GM18511 (cell line): ENCODE measurements around the gene SYK.

Experiments used
- ATAC-seq: cut with Tn5 transposase; IDR thresholded peaks from one replicate; pipeline ENCODE4 v1.9.1; 2021; ENCODE audit warnings: mild to moderate bottlenecking, moderate library complexity; ENCODE audit not compliant: unreplicated experiment

SYK gene

GRCh38 chr9:90929626-90930025 lies 128.0 kb downstream of the SYK start:
- ATAC-seq: no peak

DNA sequence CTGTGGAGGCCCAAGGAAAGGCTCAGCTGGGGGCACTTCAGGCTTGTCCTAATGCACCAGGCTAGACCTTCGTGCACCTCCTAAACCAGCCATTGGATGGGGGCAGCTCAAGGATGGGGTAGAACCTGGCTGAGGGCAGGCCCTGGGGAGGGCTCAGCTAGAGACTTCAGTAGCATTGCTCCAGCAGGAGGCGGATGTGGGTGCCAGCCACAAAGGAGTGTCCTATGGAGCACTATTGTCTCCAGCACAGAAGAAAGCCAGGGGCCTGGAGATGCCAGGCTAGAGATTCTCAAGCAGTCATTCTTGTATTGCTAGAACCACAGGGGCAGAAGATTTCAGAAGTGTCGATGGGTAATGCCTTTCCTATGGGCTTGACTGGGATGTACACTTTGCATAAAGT lies 131.8 kb downstream of the SYK start:
- no peak for ATAC-seq

GRCh38 chr9:90939351-90939750 lies 137.7 kb downstream of the SYK start:
- ATAC-seq: no peak

GRCh38 chr9:90940280-90940679 lies 138.7 kb downstream of the SYK start:
- ATAC-seq: no peak

DNA sequence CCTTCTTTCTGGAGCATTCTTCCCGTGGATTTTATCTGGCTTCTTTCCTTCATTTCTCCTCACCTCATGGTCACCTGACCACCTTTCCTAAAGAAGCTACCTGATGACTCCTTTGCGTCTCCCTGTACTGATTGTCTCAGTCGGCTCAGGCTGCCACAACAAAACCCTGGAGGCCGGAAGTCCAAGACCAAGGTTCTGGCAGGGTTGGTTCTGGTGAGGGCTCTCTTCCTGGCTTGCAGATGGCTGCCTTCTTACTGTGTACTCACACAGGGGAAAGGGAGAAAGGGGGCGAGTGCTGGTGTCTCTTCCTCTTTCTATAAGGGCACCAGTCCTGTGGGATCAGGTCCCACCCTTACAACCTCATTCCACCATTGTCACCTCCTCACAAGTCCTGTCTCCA lies 140.0 kb downstream of the SYK start:
- ATAC-seq: no peak

DNA sequence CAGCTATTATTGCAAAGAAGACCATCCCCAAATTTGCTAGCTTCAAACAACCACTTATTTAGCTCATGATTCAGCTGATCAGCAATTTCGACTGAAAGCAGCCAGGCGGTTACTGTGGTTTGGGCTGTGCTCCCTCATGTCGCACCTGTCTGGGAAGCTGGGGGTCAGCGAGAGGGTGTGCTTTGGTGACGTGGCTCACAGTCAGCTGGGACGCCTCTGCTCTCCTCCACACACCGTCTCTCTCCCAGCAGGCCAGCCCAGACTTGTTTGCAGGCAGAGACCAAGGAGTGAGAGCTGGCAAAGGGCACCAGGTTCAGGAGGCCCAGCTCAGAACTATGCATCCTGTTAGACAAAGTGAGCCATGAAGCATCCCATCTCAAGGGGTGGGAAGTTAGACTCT lies 140.9 kb downstream of the SYK start:
- no peak for ATAC-seq

GRCh38 chr9:90943341-90943740 lies 141.7 kb downstream of the SYK start:
- ATAC-seq: no peak

- no peak for ATAC-seq
Measured at GRCh38 chr9:90945336-90945735, 143.7 kb downstream of the SYK start.

GRCh38 chr9:90946982-90947381 lies 145.4 kb downstream of the SYK start:
- no peak for ATAC-seq
